ENCODE results near the gene TBPL1.

DNA sequence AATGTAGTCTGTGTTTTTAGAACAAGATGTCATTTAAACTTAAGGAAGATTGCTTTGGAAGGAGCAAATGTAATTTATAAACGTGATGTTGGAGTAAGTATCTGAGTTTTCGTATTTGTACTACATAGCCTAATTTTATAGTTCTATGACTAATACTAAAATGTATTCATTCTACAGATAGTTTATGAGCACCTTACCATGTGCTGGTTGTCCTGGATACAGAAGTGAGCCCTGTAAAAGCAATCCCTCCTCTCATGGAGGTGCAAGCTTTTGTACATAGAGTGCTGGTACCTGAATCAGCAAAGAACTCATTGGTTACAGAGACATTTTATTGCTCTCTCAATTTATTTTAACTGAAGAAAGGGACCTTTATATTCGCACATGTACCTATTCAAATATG lies 27.1 kb downstream of the TBPL1 start:
- TF ChIP-seq ZNF445 (CRISPR knock-in tag; IDR thresholded peaks at IDR 0.05; ENCODE audit: low read depth), result no peak
- TF ChIP-seq EZH2 (IDR thresholded peaks at IDR 0.05; ENCODE audit: borderline replicate concordance, low read depth, low read length), result no peak
- no peak for TF ChIP-seq EGR1 (conservative IDR thresholded peaks at IDR 0.05)

Data from K562 (cell line).